Measurements from ENCODE around the gene NTN1.

GRCh38 chr17:9221922-9222180, 200.5 kb downstream of the NTN1 start:
- TF ChIP-seq POLR2A (IDR thresholded peaks at IDR 0.05; ENCODE audit: low read depth, low read length), result no peak
- no peak for TF ChIP-seq POLR2AphosphoS5 (IDR thresholded peaks at IDR 0.05; ENCODE audit: low read depth, low read length)
- no peak for TF ChIP-seq TAF1 (IDR thresholded peaks at IDR 0.05; ENCODE audit: low read depth, low read length)
- no peak for TF ChIP-seq SPI1 (IDR thresholded peaks at IDR 0.05; ENCODE audit: low read depth, low read length)
- no peak for TF ChIP-seq PAX5 (IDR thresholded peaks at IDR 0.05; ENCODE audit: insufficient read depth, low read length, severe bottlenecking)
